OCI-LY1 (cell line): ENCODE data around the gene MAP7D3.

Source experiments
- H2AFZ ChIP-seq: fragments of 200-600 bp; sonication (generic), shearing (Covaris generic); 2 replicates; pipeline ENCODE4 v1.6.0; 2014; ENCODE audit warnings: antibody characterized with exemption, mild to moderate bottlenecking, low read length
- H3F3A ChIP-seq: fragments of 200-600 bp; sonication (generic), shearing (Covaris generic); 2 replicates; pipeline ENCODE4 v1.6.0; 2014; ENCODE audit warnings: mild to moderate bottlenecking, antibody characterized with exemption, low read length, moderate library complexity; ENCODE audit not compliant: insufficient read depth
- H3K27ac ChIP-seq: fragments of 200-600 bp; sonication (generic); 2 replicates; pipeline ENCODE4 v1.5.1; 2014; ENCODE audit warnings: low read length, mixed run types, mild to moderate bottlenecking, low read depth; ENCODE audit not compliant: poor library complexity, severe bottlenecking
- H3K27me3 ChIP-seq: fragments of 200-600 bp; sonication (generic); 2 replicates; pipeline ENCODE4 v1.6.0; 2014; ENCODE audit warnings: antibody characterized with exemption, mild to moderate bottlenecking, low read length, moderate library complexity; ENCODE audit not compliant: insufficient read depth
- H3K36me3 ChIP-seq: fragments of 200-600 bp; sonication (generic); 2 replicates; pipeline ENCODE4 v1.6.1; 2014; ENCODE audit warnings: mild to moderate bottlenecking, antibody characterized with exemption, low read length, moderate library complexity, mixed read lengths; ENCODE audit not compliant: insufficient read depth
- H3K4me1 ChIP-seq: fragments of 200-600 bp; sonication (generic); 2 replicates; pipeline ENCODE4 v1.5.1; 2014; ENCODE audit warnings: mild to moderate bottlenecking, low read length, moderate library complexity; ENCODE audit not compliant: insufficient read depth, severe bottlenecking
- H3K4me2 ChIP-seq: fragments of 200-600 bp; sonication (generic), shearing (Covaris generic); 2 replicates; pipeline ENCODE4 v1.6.1; 2014; ENCODE audit warnings: low read length
- H3K4me3 ChIP-seq: fragments of 200-600 bp; sonication (generic); 2 replicates; pipeline ENCODE4 v1.5.1; 2014; ENCODE audit warnings: low read length, low read depth, mild to moderate bottlenecking, mixed read lengths; ENCODE audit not compliant: poor library complexity, severe bottlenecking
- H3K79me2 ChIP-seq: fragments of 200-600 bp; shearing (Covaris generic); 2 replicates; pipeline ENCODE4 v1.6.1; 2016; ENCODE audit warnings: mixed run types, low read length, mixed read lengths; ENCODE audit not compliant: insufficient read depth
- H3K9ac ChIP-seq: fragments of 200-600 bp; sonication (generic), shearing (Covaris generic); 2 replicates; pipeline ENCODE4 v1.6.1; 2014; ENCODE audit warnings: mild to moderate bottlenecking, low read length, mixed read lengths
- H3K9me2 ChIP-seq: fragments of 200-600 bp; sonication (generic), shearing (Covaris generic); 2 replicates; pipeline ENCODE4 v1.6.1; 2014; ENCODE audit warnings: low read depth, mild to moderate bottlenecking, low read length, mixed read lengths
- H3K9me3 ChIP-seq: fragments of 200-600 bp; shearing (Covaris generic); 2 replicates; pipeline ENCODE4 v1.6.1; 2014; ENCODE audit warnings: low read length, mixed read lengths
- H4K20me1 ChIP-seq: fragments of 200-600 bp; sonication (generic), shearing (Covaris generic); 2 replicates; pipeline ENCODE4 v1.6.0; 2016; ENCODE audit warnings: mild to moderate bottlenecking, low read length; ENCODE audit not compliant: insufficient read depth
- CTCF ChIP-seq: fragments of 200-600 bp; sonication (generic), shearing (Covaris generic); IDR thresholded peaks from 2 replicates; pipeline ENCODE4 v1.5.1; 2017; ENCODE audit warnings: mild to moderate bottlenecking, antibody characterized with exemption, low read length, moderate library complexity, mixed read lengths
- EZH2 ChIP-seq: fragments of 200-600 bp; sonication (generic), shearing (Covaris generic); IDR thresholded peaks from 2 replicates; pipeline ENCODE4 v1.8.0; 2017; ENCODE audit warnings: borderline replicate concordance, mixed run types, mild to moderate bottlenecking, antibody characterized with exemption, low read length, moderate library complexity, mixed read lengths

MAP7D3 gene

GRCh38 chrX:136166221-136166855 lies 84.9 kb downstream of the MAP7D3 start:
- Histone ChIP-seq H3K4me2 (no peak overlapping the region), H3K9ac (no peak overlapping the region), H3K27me3 (no peaks in the 10 kb centered on the region), H2AFZ (no peak overlapping the region), H4K20me1 (no peaks in the 10 kb centered on the region), H3K9me3 (no peaks in the 10 kb centered on the region), H3K79me2 (no peaks in the 10 kb centered on the region), H3F3A (no peaks in the 10 kb centered on the region), H3K4me3 (no peak overlapping the region), H3K9me2 (no peaks in the 10 kb centered on the region), H3K27ac (no peak overlapping the region), H3K36me3 (no peaks in the 10 kb centered on the region), H3K4me1 (no peaks in the 10 kb centered on the region)
- TF ChIP-seq CTCF (no peak), EZH2 (no peak)

- no peaks in the 10 kb centered on the region for H3K9me2 ChIP-seq
- H3K27ac ChIP-seq = no peak overlapping the region
- no peaks in the 10 kb centered on the region for H3K9me3 ChIP-seq
- no peaks in the 10 kb centered on the region for H3K36me3 ChIP-seq
- no peak overlapping the region for H3K4me2 ChIP-seq
- H3K9ac ChIP-seq = no peak overlapping the region
- no peaks in the 10 kb centered on the region for H3K4me1 ChIP-seq
- no peaks in the 10 kb centered on the region for H3K27me3 ChIP-seq
- H4K20me1 ChIP-seq = no peaks in the 10 kb centered on the region
- no peaks in the 10 kb centered on the region for H3F3A ChIP-seq
- no peaks in the 10 kb centered on the region for H3K79me2 ChIP-seq
- no peak overlapping the region for H2AFZ ChIP-seq
- no peak for TF ChIP-seq EZH2
- TF ChIP-seq CTCF = no peak
- H3K4me3 ChIP-seq = no peak overlapping the region
These were observed 85.8 kb downstream of the MAP7D3 start for GRCh38 chrX:136165406-136165805.

GRCh38 chrX:136163689-136164088 lies 87.5 kb downstream of the MAP7D3 start:
- TF ChIP-seq EZH2 = no peak
- TF ChIP-seq CTCF = no peak
- Histone ChIP-seq H3K9me2 (no peaks in the 10 kb centered on the region), H3K27me3 (no peaks in the 10 kb centered on the region), H3K36me3 (no peaks in the 10 kb centered on the region), H3K4me3 (no peak overlapping the region), H3K4me2 (no peak overlapping the region), H2AFZ (no peak overlapping the region), H3F3A (no peaks in the 10 kb centered on the region), H3K4me1 (no peaks in the 10 kb centered on the region), H3K27ac (no peak overlapping the region), H3K9me3 (no peaks in the 10 kb centered on the region), H3K79me2 (no peaks in the 10 kb centered on the region), H4K20me1 (no peaks in the 10 kb centered on the region), H3K9ac (no peak overlapping the region)
